ENCODE measurements around the gene FN3KRP. TPM values are rescaled to one million over a fixed set of nuclear protein-coding genes. Genes with fewer than 3 reads are reported as not detected.
A peak's percentile ranks its signal among the peaks of the same experiment; 100 is the strongest.

The FN3KRP gene
- total RNA-seq, 1 experiment from 2014 or later = 19.7 TPM

- DNase-seq (ENCODE audit: low spot score) (no peak), ATAC-seq (no peak)
- H3K27ac Mint-ChIP-seq = no peak overlapping the region
- POLR2A ChIA-PET = no interaction called here
- no peak overlapping the region for H3K4me3 Mint-ChIP-seq
- no peak for TF ChIP-seq USF2 (CRISPR knock-in tag; IDR thresholded peaks at IDR 0.05)
- no peak for TF ChIP-seq E2F5 (CRISPR knock-in tag; IDR thresholded peaks at IDR 0.05)
- no peak for TF ChIP-seq HMGA2 (CRISPR knock-in tag; IDR thresholded peaks at IDR 0.05)
- no peak for TF ChIP-seq RORB (CRISPR knock-in tag; IDR thresholded peaks at IDR 0.05)
- no peak for TF ChIP-seq ZNF263 (CRISPR knock-in tag; IDR thresholded peaks at IDR 0.05; ENCODE audit: low read depth)
- no peak for TF ChIP-seq ATF3 (CRISPR knock-in tag; conservative IDR thresholded peaks at IDR 0.05)
- TF ChIP-seq NFE2L1 (CRISPR knock-in tag; IDR thresholded peaks at IDR 0.05) = no peak
- no peak for TF ChIP-seq ETV6 (CRISPR knock-in tag; IDR thresholded peaks at IDR 0.05)
- TF ChIP-seq USF1 (CRISPR knock-in tag; IDR thresholded peaks at IDR 0.05) = no peak
- no peak for TF ChIP-seq ZNF671 (CRISPR knock-in tag; IDR thresholded peaks at IDR 0.05)
- H3K36me3 Mint-ChIP-seq = peaks cover 61% of the 10 kb centered on the region
- peaks cover 18% of the 10 kb centered on the region for H3K4me1 Mint-ChIP-seq
- H3K9me3 Mint-ChIP-seq = peaks cover 36% of the 10 kb centered on the region
- CTCF ChIA-PET = no interaction called here
- H3K27me3 Mint-ChIP-seq (ENCODE audit: low read depth) = peaks cover 13% of the 10 kb centered on the region
Measured at GRCh38 chr17:82745524-82745923, 29.0 kb downstream of the FN3KRP start.

GRCh38 chr17:82748756-82749155 is 32.2 kb downstream of the FN3KRP start:
- DNase-seq (ENCODE audit: low spot score) (no peak), ATAC-seq (no peak)
- peaks cover 25% of the 10 kb centered on the region for H3K4me1 Mint-ChIP-seq
- no peak overlapping the region for H3K4me3 Mint-ChIP-seq
- TF ChIP-seq ATF2 (CRISPR knock-in tag; IDR thresholded peaks at IDR 0.05; ENCODE audit: borderline replicate concordance, low read depth) (no peak), PREB (CRISPR knock-in tag; IDR thresholded peaks at IDR 0.05; ENCODE audit: borderline replicate concordance) (no peak), FOXP1 (CRISPR knock-in tag; IDR thresholded peaks at IDR 0.05; ENCODE audit: borderline replicate concordance) (no peak), PRRX2 (CRISPR knock-in tag; IDR thresholded peaks at IDR 0.05) (no peak), ZMAT4 (CRISPR knock-in tag; IDR thresholded peaks at IDR 0.05) (no peak)
- H3K27ac Mint-ChIP-seq = no peak overlapping the region
- ChIA-PET CTCF (no interaction called here), POLR2A (interaction anchor here (0.7 kb wide), 1 partner anchor 58 kb away, joined by 3 read pairs; no protein-coding TSS in a partner anchor)
- H3K9me3 Mint-ChIP-seq = peaks cover 23% of the 10 kb centered on the region
- H3K27me3 Mint-ChIP-seq (ENCODE audit: low read depth) = peaks cover 13% of the 10 kb centered on the region
- H3K36me3 Mint-ChIP-seq = peaks cover 35% of the 10 kb centered on the region

- ChIA-PET CTCF (no interaction called here), POLR2A (interaction anchor here (0.6 kb wide), 1 partner anchor 36 kb away, joined by 3 read pairs; no protein-coding TSS in a partner anchor)
- H3K27me3 Mint-ChIP-seq (ENCODE audit: low read depth) = peaks cover 13% of the 10 kb centered on the region
- H3K9me3 Mint-ChIP-seq = peaks cover 18% of the 10 kb centered on the region
- ATAC-seq (no peak), DNase-seq (ENCODE audit: low spot score) (no peak)
- H3K27ac Mint-ChIP-seq = no peak overlapping the region
- peaks cover 31% of the 10 kb centered on the region for H3K36me3 Mint-ChIP-seq
- H3K4me3 Mint-ChIP-seq = peak overlapping the region; percentile 41
- H3K4me1 Mint-ChIP-seq = peaks cover 27% of the 10 kb centered on the region
- TF ChIP-seq AFF4 (CRISPR knock-in tag; IDR thresholded peaks at IDR 0.05; ENCODE audit: borderline replicate concordance) = no peak
- TF ChIP-seq CBFB (CRISPR knock-in tag; IDR thresholded peaks at IDR 0.05; ENCODE audit: low read depth) = no peak
- no peak for TF ChIP-seq ATF2 (CRISPR knock-in tag; IDR thresholded peaks at IDR 0.05; ENCODE audit: borderline replicate concordance, low read depth)
- no peak for TF ChIP-seq MXD4 (CRISPR knock-in tag; IDR thresholded peaks at IDR 0.05; ENCODE audit: borderline replicate concordance)
- TF ChIP-seq CREB1 (CRISPR knock-in tag; IDR thresholded peaks at IDR 0.05) = no peak
- no peak for TF ChIP-seq GABPB1 (CRISPR knock-in tag; IDR thresholded peaks at IDR 0.05)
- TF ChIP-seq NR1H2 (CRISPR knock-in tag; IDR thresholded peaks at IDR 0.05) = no peak
Measured at GRCh38 chr17:82750241-82750908, 33.9 kb downstream of the FN3KRP start.

Data from WTC11 (cell line).